Measurements from ENCODE around the gene PMFBP1.

- TF ChIP-seq CTCF (IDR thresholded peaks at IDR 0.05; ENCODE audit: insufficient read depth, low read length) = no peak
- no peak for TF ChIP-seq POLR2AphosphoS5 (IDR thresholded peaks at IDR 0.05; ENCODE audit: low read depth)
- no peak for TF ChIP-seq REST (IDR thresholded peaks at IDR 0.05; ENCODE audit: insufficient replicate concordance, low read depth)
Observed at GRCh38 chr16:72073560-72074230, 98.3 kb downstream of the PMFBP1 start.

All from HL-60 (cell line).